Measurements from ENCODE around the gene DPM3.
"Not testable (repeated sequence)": the region's sequence is repeated elsewhere in the genome, so short reads cannot be mapped to it uniquely, and the experiment has no call there.

- not testable (repeated sequence) for TF ChIP-seq CTCF (IDR thresholded peaks at IDR 0.05; ENCODE audit: insufficient read depth, low read length); POLR2AphosphoS5 (IDR thresholded peaks at IDR 0.05; ENCODE audit: low read depth); SPI1 (IDR thresholded peaks at IDR 0.05; ENCODE audit: borderline replicate concordance, low read depth)
Observed at GRCh38 chr1:155118090-155118489, 22.2 kb downstream of the DPM3 start.
